Measurements from ENCODE around the gene GPR21.

DNA sequence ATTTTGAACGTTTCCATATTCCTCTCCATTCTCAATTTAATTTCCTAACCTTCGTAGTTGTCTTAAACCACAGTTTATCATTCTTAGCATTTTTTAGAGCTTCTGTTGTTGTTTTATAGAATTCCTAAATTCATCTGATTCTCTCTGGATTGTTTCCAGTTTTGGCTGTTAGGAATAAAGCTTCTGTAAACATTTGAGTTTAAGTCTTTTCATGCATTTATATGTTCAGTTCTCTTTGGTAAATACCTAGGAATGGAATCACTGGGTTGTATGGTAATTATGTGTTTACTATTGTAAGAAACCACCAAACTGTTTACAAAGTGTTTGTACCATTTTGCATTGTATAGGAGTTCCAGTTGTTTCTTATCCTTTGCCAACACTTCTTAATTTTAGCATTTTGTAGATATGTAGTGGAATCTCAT is 29.7 kb downstream of the GPR21 start:
- TF ChIP-seq GATA2 (IDR thresholded peaks at IDR 0.05; ENCODE audit: low read depth, low read length): no peak
- no peak for TF ChIP-seq GATA3 (IDR thresholded peaks at IDR 0.05; ENCODE audit: low read depth, low read length)
